Astrocyte (in vitro differentiated cells and primary cell): Measurements from ENCODE around the gene PROSER3.
"Not testable (repeated sequence)": the region's sequence is repeated elsewhere in the genome, so short reads cannot be mapped to it uniquely, and the experiment has no call there.

Source experiments
- EZH2 ChIP-seq: IDR thresholded peaks from 2 replicates; pipeline ENCODE4 v1.6.1; 2012; ENCODE audit warnings: mild to moderate bottlenecking, low read length, inconsistent platforms; ENCODE audit not compliant: insufficient read depth
- TF ChIP-seq, protein P1 (sequence below): IDR thresholded peaks from 2 replicates; pipeline ENCODE4 v1.5.1; 2011; ENCODE audit warnings: low read depth, mild to moderate bottlenecking, inconsistent platforms, low read length, moderate library complexity; ENCODE audit not compliant: insufficient read depth

DNA sequence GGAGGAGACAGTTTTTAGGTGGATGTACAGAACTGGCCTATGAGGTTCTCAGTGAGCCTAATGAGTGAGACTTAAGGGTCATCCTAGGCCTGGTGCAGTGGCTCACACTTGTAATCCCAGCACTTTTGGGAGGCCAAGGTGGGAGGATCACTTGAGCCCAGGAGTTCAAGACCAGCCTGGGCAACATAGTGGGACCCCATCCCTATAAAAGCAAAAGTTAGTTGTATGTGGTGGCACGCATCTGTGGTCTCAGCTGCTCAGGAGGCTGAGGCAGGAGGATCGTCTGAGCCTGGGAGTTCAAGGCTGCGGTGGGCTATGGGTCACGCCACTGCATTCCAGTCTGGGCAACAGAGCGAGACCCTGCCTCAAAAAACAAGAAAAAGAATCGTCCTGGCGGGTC, 33.8 kb upstream of the PROSER3 start:
- TF ChIP-seq, protein P1, sequence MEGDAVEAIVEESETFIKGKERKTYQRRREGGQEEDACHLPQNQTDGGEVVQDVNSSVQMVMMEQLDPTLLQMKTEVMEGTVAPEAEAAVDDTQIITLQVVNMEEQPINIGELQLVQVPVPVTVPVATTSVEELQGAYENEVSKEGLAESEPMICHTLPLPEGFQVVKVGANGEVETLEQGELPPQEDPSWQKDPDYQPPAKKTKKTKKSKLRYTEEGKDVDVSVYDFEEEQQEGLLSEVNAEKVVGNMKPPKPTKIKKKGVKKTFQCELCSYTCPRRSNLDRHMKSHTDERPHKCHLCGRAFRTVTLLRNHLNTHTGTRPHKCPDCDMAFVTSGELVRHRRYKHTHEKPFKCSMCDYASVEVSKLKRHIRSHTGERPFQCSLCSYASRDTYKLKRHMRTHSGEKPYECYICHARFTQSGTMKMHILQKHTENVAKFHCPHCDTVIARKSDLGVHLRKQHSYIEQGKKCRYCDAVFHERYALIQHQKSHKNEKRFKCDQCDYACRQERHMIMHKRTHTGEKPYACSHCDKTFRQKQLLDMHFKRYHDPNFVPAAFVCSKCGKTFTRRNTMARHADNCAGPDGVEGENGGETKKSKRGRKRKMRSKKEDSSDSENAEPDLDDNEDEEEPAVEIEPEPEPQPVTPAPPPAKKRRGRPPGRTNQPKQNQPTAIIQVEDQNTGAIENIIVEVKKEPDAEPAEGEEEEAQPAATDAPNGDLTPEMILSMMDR = not testable (repeated sequence)
- TF ChIP-seq EZH2 = not testable (repeated sequence)
